SK-N-SH (cell line): Measurements from ENCODE around the gene COX10.

Source experiments
- CTCF ChIP-seq: fragments of 200-600 bp; sonication (generic); IDR thresholded peaks from 2 replicates; pipeline ENCODE4 v1.6.1; 2017; ENCODE audit warnings: antibody characterized with exemption, mild to moderate bottlenecking, moderate library complexity
- EP300 ChIP-seq, 2 experiments: IDR thresholded peaks; 2 replicates each; pipeline versions ENCODE4 v1.4.0 to v1.6.1; 2012; ENCODE audit warnings: borderline replicate concordance in 1 of 2, low read depth in 1 of 2, low read length in 1 of 2
- EZH2phosphoT487 ChIP-seq: fragments of 200-600 bp; sonication (generic); IDR thresholded peaks from 2 replicates; pipeline ENCODE4 v1.6.1; 2017; ENCODE audit warnings: low read depth, mixed run types, mild to moderate bottlenecking, antibody characterized with exemption, moderate library complexity, borderline replicate concordance
- JUND ChIP-seq: IDR thresholded peaks from 2 replicates; pipeline ENCODE4 v1.4.0; 2012
- POLR2AphosphoS5 ChIP-seq: IDR thresholded peaks from 2 replicates; pipeline ENCODE4 v1.6.1; 2012; ENCODE audit warnings: low read depth, low read length
- REST ChIP-seq: IDR thresholded peaks from 2 replicates; pipeline ENCODE4 v1.6.1; 2012; ENCODE audit warnings: mild to moderate bottlenecking, low read depth, low read length, moderate library complexity
- SMC3 ChIP-seq: IDR thresholded peaks from 2 replicates; pipeline ENCODE4 v1.6.1; 2012; ENCODE audit warnings: low read depth, low read length, improper control_type of control experiment
- TAF1 ChIP-seq: IDR thresholded peaks from 2 replicates; pipeline ENCODE4 v1.6.1; 2012; ENCODE audit warnings: low read depth, mild to moderate bottlenecking, low read length, moderate library complexity, borderline replicate concordance
- USF1 ChIP-seq: IDR thresholded peaks from 2 replicates; pipeline ENCODE4 v1.4.0; 2012; ENCODE audit warnings: low read depth, borderline replicate concordance
- TF ChIP-seq, protein P1 (sequence below): IDR thresholded peaks from 2 replicates; pipeline ENCODE4 v1.4.0; 2012; ENCODE audit warnings: low read depth
- TF ChIP-seq, protein P2 (sequence below): IDR thresholded peaks from 2 replicates; pipeline ENCODE4 v1.4.0; 2012; ENCODE audit warnings: low read depth, borderline replicate concordance

GRCh38 chr17:14169287-14169686 lies 100.0 kb downstream of the COX10 start:
- TF ChIP-seq JUND (no peak), CTCF (no peak), EZH2phosphoT487 (no peak), USF1 (no peak), POLR2AphosphoS5 (no peak), EP300 (IDR thresholded peaks at IDR 0.05; ENCODE audit: borderline replicate concordance in 1 of 2, low read depth in 1 of 2, low read length in 1 of 2) (no peak), REST (no peak), TAF1 (no peak), SMC3 (no peak)
- TF ChIP-seq, protein P1, sequence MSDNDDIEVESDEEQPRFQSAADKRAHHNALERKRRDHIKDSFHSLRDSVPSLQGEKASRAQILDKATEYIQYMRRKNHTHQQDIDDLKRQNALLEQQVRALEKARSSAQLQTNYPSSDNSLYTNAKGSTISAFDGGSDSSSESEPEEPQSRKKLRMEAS, result no peak
- TF ChIP-seq, protein P2, sequence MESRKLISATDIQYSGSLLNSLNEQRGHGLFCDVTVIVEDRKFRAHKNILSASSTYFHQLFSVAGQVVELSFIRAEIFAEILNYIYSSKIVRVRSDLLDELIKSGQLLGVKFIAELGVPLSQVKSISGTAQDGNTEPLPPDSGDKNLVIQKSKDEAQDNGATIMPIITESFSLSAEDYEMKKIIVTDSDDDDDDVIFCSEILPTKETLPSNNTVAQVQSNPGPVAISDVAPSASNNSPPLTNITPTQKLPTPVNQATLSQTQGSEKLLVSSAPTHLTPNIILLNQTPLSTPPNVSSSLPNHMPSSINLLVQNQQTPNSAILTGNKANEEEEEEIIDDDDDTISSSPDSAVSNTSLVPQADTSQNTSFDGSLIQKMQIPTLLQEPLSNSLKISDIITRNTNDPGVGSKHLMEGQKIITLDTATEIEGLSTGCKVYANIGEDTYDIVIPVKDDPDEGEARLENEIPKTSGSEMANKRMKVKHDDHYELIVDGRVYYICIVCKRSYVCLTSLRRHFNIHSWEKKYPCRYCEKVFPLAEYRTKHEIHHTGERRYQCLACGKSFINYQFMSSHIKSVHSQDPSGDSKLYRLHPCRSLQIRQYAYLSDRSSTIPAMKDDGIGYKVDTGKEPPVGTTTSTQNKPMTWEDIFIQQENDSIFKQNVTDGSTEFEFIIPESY, result no peak
